ENCODE measurements around the gene MDFIC2.
"Not testable (repeated sequence)": the region's sequence is repeated elsewhere in the genome, so short reads cannot be mapped to it uniquely, and the experiment has no call there.

MDFIC2 gene

GRCh38 chr3:70312336-70312735 lies at the start of gene MDFIC2:
Gene MDFIC2 (minus strand): TSS chr3:70312638. CDS start chr3:70311973, 665 bp downstream.
- DNase-seq = no peak

- no peak for DNase-seq
Observed at GRCh38 chr3:70360979-70361760, 48.7 kb upstream of the MDFIC2 start.

GRCh38 chr3:70359711-70360110 lies 47.3 kb upstream of the MDFIC2 start:
- DNase-seq = no peak

GRCh38 chr3:70358978-70359580 lies 46.6 kb upstream of the MDFIC2 start:
- no peak for DNase-seq

GRCh38 chr3:70352215-70352614 lies 39.8 kb upstream of the MDFIC2 start:
- no peak for DNase-seq

GRCh38 chr3:70342149-70342548 lies 29.7 kb upstream of the MDFIC2 start:
- DNase-seq = no peak

- DNase-seq = not testable (repeated sequence)
Observed at GRCh38 chr3:70336885-70337284, 24.4 kb upstream of the MDFIC2 start.

GRCh38 chr3:70333080-70333479 lies 20.6 kb upstream of the MDFIC2 start:
- DNase-seq = no peak

- no peak for DNase-seq
Observed at GRCh38 chr3:70315021-70315420, 2.6 kb upstream of the MDFIC2 start.

- DNase-seq = no peak
Observed at GRCh38 chr3:70310809-70311208, 1.6 kb downstream of the MDFIC2 start.

GRCh38 chr3:70309591-70309990 lies 2.8 kb downstream of the MDFIC2 start:
- no peak for DNase-seq

GRCh38 chr3:70308760-70309159 lies 3.7 kb downstream of the MDFIC2 start:
- no peak for DNase-seq

- DNase-seq = no peak
Observed at GRCh38 chr3:70306736-70307135, 5.7 kb downstream of the MDFIC2 start.

GRCh38 chr3:70298385-70298784 lies 14.1 kb downstream of the MDFIC2 start:
- no peak for DNase-seq

- no peak for DNase-seq
Observed at GRCh38 chr3:70291097-70291482, 21.3 kb downstream of the MDFIC2 start.

GRCh38 chr3:70290431-70291096 lies 21.9 kb downstream of the MDFIC2 start:
- DNase-seq = not testable (repeated sequence)

- no peak for DNase-seq
Observed at GRCh38 chr3:70281663-70282062, 30.8 kb downstream of the MDFIC2 start.

GRCh38 chr3:70277304-70277703 lies 35.1 kb downstream of the MDFIC2 start:
- no peak for DNase-seq

- DNase-seq = no peak
Observed at GRCh38 chr3:70276901-70277300, 35.5 kb downstream of the MDFIC2 start.

GRCh38 chr3:70273492-70273891 lies 38.9 kb downstream of the MDFIC2 start:
- DNase-seq = no peak

GRCh38 chr3:70272798-70273197 lies 39.6 kb downstream of the MDFIC2 start:
- no peak for DNase-seq

GRCh38 chr3:70264122-70264780 lies 48.2 kb downstream of the MDFIC2 start:
- no peak for DNase-seq

GRCh38 chr3:70261283-70261682 lies 51.2 kb downstream of the MDFIC2 start:
- no peak for DNase-seq

- no peak for DNase-seq
Observed at GRCh38 chr3:70256566-70256965, 55.9 kb downstream of the MDFIC2 start.

All from activated T-cell treated with anti-CD3 and anti-CD28 coated beads, Interleukin-2, amount 50 U/mL, for 1 hour (primary cell).